Lower leg skin (tissue), 3 donors: Measurements from ENCODE around the gene HERC5.

Experiments
- POLR2A ChIP-seq, 2 donors: fragments of 450-650 bp; IDR thresholded peaks; one replicate each; pipeline ENCODE4 v1.6.1; 2016 to 2017; ENCODE audit warnings: antibody characterized with exemption in 2 of 2, mild to moderate bottlenecking in 1 of 2, moderate library complexity in 1 of 2
- TF ChIP-seq, protein P1 (sequence below), 3 donors: fragments of 450-650 bp; IDR thresholded peaks; one replicate each; pipeline ENCODE4 v1.5.1; 2016; ENCODE audit warnings: antibody characterized with exemption in 3 of 3, mild to moderate bottlenecking in 3 of 3, moderate library complexity in 2 of 3

DNA sequence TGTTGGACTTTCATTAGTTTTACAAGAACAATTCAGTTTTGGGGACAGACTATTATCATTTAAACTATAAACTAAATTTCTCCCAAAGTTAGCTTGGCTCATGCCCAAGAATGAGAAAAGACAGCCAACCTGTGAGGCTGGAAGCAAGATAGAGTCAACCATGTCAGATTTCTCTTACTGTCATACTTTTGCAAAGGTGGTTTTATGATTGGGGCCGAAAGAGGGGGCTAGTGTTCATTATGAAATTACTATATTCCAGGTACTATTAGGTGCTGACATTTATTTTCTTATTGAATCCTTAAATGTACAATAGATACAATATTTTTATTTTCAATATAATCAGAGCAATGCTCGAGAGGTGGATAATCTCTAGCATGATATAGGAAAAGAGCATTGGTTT lies 47.7 kb upstream of the HERC5 start:
- TF ChIP-seq, protein P1, sequence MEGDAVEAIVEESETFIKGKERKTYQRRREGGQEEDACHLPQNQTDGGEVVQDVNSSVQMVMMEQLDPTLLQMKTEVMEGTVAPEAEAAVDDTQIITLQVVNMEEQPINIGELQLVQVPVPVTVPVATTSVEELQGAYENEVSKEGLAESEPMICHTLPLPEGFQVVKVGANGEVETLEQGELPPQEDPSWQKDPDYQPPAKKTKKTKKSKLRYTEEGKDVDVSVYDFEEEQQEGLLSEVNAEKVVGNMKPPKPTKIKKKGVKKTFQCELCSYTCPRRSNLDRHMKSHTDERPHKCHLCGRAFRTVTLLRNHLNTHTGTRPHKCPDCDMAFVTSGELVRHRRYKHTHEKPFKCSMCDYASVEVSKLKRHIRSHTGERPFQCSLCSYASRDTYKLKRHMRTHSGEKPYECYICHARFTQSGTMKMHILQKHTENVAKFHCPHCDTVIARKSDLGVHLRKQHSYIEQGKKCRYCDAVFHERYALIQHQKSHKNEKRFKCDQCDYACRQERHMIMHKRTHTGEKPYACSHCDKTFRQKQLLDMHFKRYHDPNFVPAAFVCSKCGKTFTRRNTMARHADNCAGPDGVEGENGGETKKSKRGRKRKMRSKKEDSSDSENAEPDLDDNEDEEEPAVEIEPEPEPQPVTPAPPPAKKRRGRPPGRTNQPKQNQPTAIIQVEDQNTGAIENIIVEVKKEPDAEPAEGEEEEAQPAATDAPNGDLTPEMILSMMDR (IDR thresholded peaks at IDR 0.05), result no peak
- TF ChIP-seq POLR2A (IDR thresholded peaks at IDR 0.05), result no peak
